Astrocyte (in vitro differentiated cells and primary cell): ENCODE measurements around the gene NTN1. TPM values are rescaled to one million over a fixed set of nuclear protein-coding genes. Genes with fewer than 3 reads are reported as not detected.

Experiments
- DNase-seq: peaks from one replicate; pipeline ENCODE4 v3.0.0-alpha.2; 2010; ENCODE audit warnings: low read depth
- FAIRE-seq: peaks from 2 replicates; lab custom pipeline; 2011; peaks lifted over from hg19 to GRCh38; lab: Jason Lieb, UNC
- H2AFZ ChIP-seq: 2 replicates; pipeline ENCODE4 v1.6.0; 2012; ENCODE audit warnings: low read depth, low read length, inconsistent platforms
- H3K27ac ChIP-seq: 2 replicates; pipeline ENCODE4 v1.5.1; 2011; ENCODE audit warnings: low read depth, low read length, inconsistent platforms
- H3K27me3 ChIP-seq: 2 replicates; pipeline ENCODE4 v1.6.0; 2011; ENCODE audit warnings: low read length, inconsistent platforms; ENCODE audit not compliant: insufficient read depth
- H3K36me3 ChIP-seq: 2 replicates; pipeline ENCODE4 v1.5.1; 2011; ENCODE audit warnings: low read length, inconsistent platforms; ENCODE audit not compliant: insufficient read depth
- H3K4me1 ChIP-seq: 2 replicates; pipeline ENCODE4 v1.5.1; 2011; ENCODE audit warnings: low read length, inconsistent platforms; ENCODE audit not compliant: insufficient read depth
- H3K4me2 ChIP-seq: 2 replicates; pipeline ENCODE4 v1.6.0; 2012; ENCODE audit warnings: low read length, inconsistent platforms
- H3K4me3 ChIP-seq: 2 replicates; pipeline ENCODE4 v1.5.1; 2011; ENCODE audit warnings: low read depth, mild to moderate bottlenecking, low read length, inconsistent platforms; ENCODE audit not compliant: insufficient read depth
- H3K79me2 ChIP-seq: 2 replicates; pipeline ENCODE4 v1.6.0; 2012; ENCODE audit warnings: mild to moderate bottlenecking, low read length, inconsistent platforms; ENCODE audit not compliant: insufficient read depth
- H3K9ac ChIP-seq: 2 replicates; pipeline ENCODE4 v1.6.0; 2012; ENCODE audit warnings: mild to moderate bottlenecking, low read length, inconsistent platforms
- H3K9me3 ChIP-seq: 2 replicates; pipeline ENCODE4 v1.5.1; 2012; ENCODE audit warnings: low read depth, mild to moderate bottlenecking, low read length, inconsistent platforms; ENCODE audit not compliant: insufficient read depth
- H4K20me1 ChIP-seq: 2 replicates; pipeline ENCODE4 v1.6.0; 2012; ENCODE audit warnings: low read length, inconsistent platforms; ENCODE audit not compliant: insufficient read depth
- H3K27ac Mint-ChIP-seq: one replicate; pipeline ENCODE4 v1.8.0; 2021; ENCODE audit warnings: mild to moderate bottlenecking, mixed read lengths; ENCODE audit not compliant: unreplicated experiment
- H3K27me3 Mint-ChIP-seq: one replicate; pipeline ENCODE4 v1.8.0; 2021; ENCODE audit warnings: low read depth, mixed read lengths; ENCODE audit not compliant: unreplicated experiment
- H3K36me3 Mint-ChIP-seq: one replicate; pipeline ENCODE4 v1.8.0; 2021; ENCODE audit warnings: low read depth, mixed read lengths; ENCODE audit not compliant: unreplicated experiment
- H3K4me1 Mint-ChIP-seq: one replicate; pipeline ENCODE4 v1.8.0; 2021; ENCODE audit warnings: low read depth, mixed read lengths; ENCODE audit not compliant: unreplicated experiment
- H3K4me3 Mint-ChIP-seq: one replicate; pipeline ENCODE4 v1.8.0; 2021; ENCODE audit warnings: mild to moderate bottlenecking, moderate library complexity, mixed read lengths; ENCODE audit not compliant: unreplicated experiment
- H3K9me3 Mint-ChIP-seq: one replicate; pipeline ENCODE4 v1.8.0; 2021; ENCODE audit warnings: mild to moderate bottlenecking, mixed read lengths; ENCODE audit not compliant: unreplicated experiment
- EZH2 ChIP-seq: IDR thresholded peaks from 2 replicates; pipeline ENCODE4 v1.6.1; 2012; ENCODE audit warnings: mild to moderate bottlenecking, low read length, inconsistent platforms; ENCODE audit not compliant: insufficient read depth
- total RNA-seq: library from RNA; stranded (reverse); gene quantifications from 2 replicates; pipeline ENCODE4 v1.2.1, GENCODE V29; 2021
- TF ChIP-seq, protein P1 (sequence below): IDR thresholded peaks from 2 replicates; pipeline ENCODE4 v1.5.1; 2011; ENCODE audit warnings: low read depth, mild to moderate bottlenecking, inconsistent platforms, low read length, moderate library complexity; ENCODE audit not compliant: insufficient read depth

The NTN1 gene
- total RNA-seq, 1 donor from 2014 or later: 9.8 TPM

DNA sequence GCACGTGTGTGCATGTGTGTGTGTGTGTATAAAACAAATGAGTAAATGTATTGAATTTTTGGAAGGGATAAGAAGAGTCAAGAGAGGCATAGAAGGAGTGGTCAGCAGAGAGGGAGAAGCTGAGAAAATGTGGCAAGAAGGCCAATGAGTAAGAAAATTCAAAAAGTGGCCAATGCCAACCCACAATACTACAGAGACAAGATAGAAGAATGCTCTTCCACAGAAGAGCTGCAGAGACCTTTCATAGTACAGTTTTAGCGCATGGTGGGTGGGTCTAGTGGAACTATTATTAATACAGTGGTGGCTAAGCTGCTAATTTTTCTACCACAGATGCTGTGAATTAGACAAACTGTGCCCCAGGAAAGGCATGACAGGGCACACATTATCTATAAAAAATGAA lies 233.5 kb downstream of the NTN1 start:
- Mint-ChIP-seq H3K4me3 (no peak overlapping the region), H3K27ac (no peak overlapping the region), H3K4me1 (peaks cover 31% of the 10 kb centered on the region), H3K36me3 (peaks cover 1% of the 10 kb centered on the region), H3K27me3 (no peaks in the 10 kb centered on the region), H3K9me3 (no peaks in the 10 kb centered on the region)
- H2AFZ ChIP-seq: no peak overlapping the region
- no peak overlapping the region for H3K27ac ChIP-seq
- TF ChIP-seq, protein P1, sequence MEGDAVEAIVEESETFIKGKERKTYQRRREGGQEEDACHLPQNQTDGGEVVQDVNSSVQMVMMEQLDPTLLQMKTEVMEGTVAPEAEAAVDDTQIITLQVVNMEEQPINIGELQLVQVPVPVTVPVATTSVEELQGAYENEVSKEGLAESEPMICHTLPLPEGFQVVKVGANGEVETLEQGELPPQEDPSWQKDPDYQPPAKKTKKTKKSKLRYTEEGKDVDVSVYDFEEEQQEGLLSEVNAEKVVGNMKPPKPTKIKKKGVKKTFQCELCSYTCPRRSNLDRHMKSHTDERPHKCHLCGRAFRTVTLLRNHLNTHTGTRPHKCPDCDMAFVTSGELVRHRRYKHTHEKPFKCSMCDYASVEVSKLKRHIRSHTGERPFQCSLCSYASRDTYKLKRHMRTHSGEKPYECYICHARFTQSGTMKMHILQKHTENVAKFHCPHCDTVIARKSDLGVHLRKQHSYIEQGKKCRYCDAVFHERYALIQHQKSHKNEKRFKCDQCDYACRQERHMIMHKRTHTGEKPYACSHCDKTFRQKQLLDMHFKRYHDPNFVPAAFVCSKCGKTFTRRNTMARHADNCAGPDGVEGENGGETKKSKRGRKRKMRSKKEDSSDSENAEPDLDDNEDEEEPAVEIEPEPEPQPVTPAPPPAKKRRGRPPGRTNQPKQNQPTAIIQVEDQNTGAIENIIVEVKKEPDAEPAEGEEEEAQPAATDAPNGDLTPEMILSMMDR: no peak
- TF ChIP-seq EZH2: no peak
- H3K4me1 ChIP-seq: peaks cover 19% of the 10 kb centered on the region
- no peak overlapping the region for H3K4me2 ChIP-seq
- DNase-seq (no peak), FAIRE-seq (no peak)
- H3K79me2 ChIP-seq: no peaks in the 10 kb centered on the region
- H3K4me3 ChIP-seq: no peak overlapping the region
- peaks cover 4% of the 10 kb centered on the region for H4K20me1 ChIP-seq
- no peaks in the 10 kb centered on the region for H3K9me3 ChIP-seq
- no peaks in the 10 kb centered on the region for H3K36me3 ChIP-seq
- H3K9ac ChIP-seq: no peak overlapping the region
- H3K27me3 ChIP-seq: no peaks in the 10 kb centered on the region

DNA sequence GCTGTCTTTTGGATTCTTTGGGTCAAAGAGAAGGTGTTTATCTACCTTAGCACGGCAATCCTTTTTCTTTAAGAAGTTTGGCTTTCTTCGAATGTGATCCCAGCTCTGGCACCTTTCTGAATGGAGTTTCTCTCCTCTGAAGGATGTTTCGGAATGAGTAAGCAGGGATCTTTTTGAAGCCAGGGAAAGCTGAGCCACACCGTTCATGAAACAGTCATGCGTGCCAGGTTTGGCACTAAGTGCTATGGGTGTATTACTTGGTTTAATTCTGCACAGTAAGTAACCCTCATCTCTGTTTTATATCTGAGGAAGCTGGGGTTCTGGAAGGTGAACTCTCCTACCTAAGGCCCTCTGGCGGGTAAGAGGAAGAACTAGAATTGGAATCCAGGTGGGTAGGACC lies 234.5 kb downstream of the NTN1 start:
- peaks cover 4% of the 10 kb centered on the region for H4K20me1 ChIP-seq
- H3K4me3 ChIP-seq: no peak overlapping the region
- DNase-seq (no peak), FAIRE-seq (no peak)
- H3K27ac Mint-ChIP-seq: no peak overlapping the region
- TF ChIP-seq, protein P1: no peak
- no peak for TF ChIP-seq EZH2
- H3K27me3 Mint-ChIP-seq: no peaks in the 10 kb centered on the region
- no peaks in the 10 kb centered on the region for H3K9me3 Mint-ChIP-seq
- no peak overlapping the region for H3K4me3 Mint-ChIP-seq
- H3K4me1 Mint-ChIP-seq: peaks cover 33% of the 10 kb centered on the region
- no peaks in the 10 kb centered on the region for H3K79me2 ChIP-seq
- H3K36me3 ChIP-seq: no peaks in the 10 kb centered on the region
- H3K4me2 ChIP-seq: no peak overlapping the region
- no peaks in the 10 kb centered on the region for H3K27me3 ChIP-seq
- H3K4me1 ChIP-seq: peaks cover 19% of the 10 kb centered on the region
- H3K36me3 Mint-ChIP-seq: no peaks in the 10 kb centered on the region
- no peak overlapping the region for H2AFZ ChIP-seq
- H3K27ac ChIP-seq: no peak overlapping the region
- no peaks in the 10 kb centered on the region for H3K9me3 ChIP-seq
- no peak overlapping the region for H3K9ac ChIP-seq

DNA sequence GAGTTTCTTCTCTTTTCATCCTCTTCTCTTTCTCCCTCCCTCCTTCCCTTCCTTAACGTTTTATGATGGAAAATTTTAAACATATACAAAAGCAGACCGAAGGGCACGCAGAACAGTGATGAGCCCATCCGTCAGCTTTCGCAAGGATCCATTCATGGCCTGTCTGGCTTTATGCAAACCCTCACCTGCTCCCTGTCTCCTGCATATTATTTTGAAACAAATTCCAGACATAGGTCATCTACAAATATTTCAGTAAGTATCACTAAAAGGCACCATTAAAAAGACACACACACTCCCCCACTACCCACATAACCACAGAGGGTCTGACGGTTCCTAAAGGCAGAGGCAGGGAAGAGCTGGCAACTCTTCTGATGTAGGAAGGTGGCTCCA lies 235.0 kb downstream of the NTN1 start:
- FAIRE-seq (no peak), DNase-seq (no peak)
- Mint-ChIP-seq H3K9me3 (no peaks in the 10 kb centered on the region), H3K27me3 (no peaks in the 10 kb centered on the region), H3K36me3 (no peaks in the 10 kb centered on the region), H3K4me1 (peaks cover 33% of the 10 kb centered on the region), H3K27ac (no peak overlapping the region), H3K4me3 (no peak overlapping the region)
- Histone ChIP-seq H3K9me3 (no peaks in the 10 kb centered on the region), H3K27me3 (no peaks in the 10 kb centered on the region), H3K4me1 (peaks cover 19% of the 10 kb centered on the region), H3K27ac (no peak overlapping the region), H3K4me2 (peak overlapping the region; percentile 36), H3K79me2 (no peaks in the 10 kb centered on the region), H3K4me3 (no peak overlapping the region), H3K9ac (no peak overlapping the region), H4K20me1 (peaks cover 4% of the 10 kb centered on the region), H3K36me3 (no peaks in the 10 kb centered on the region), H2AFZ (no peak overlapping the region)
- TF ChIP-seq, protein P1: no peak
- no peak for TF ChIP-seq EZH2
